A673 (cell line): ENCODE measurements around the gene ZNF775.

Experiments used
- EZH2 ChIP-seq: fragments of 200-600 bp; sonication (generic); IDR thresholded peaks from 2 replicates; pipeline ENCODE4 v1.6.1; 2017; ENCODE audit warnings: borderline replicate concordance, low read depth, mild to moderate bottlenecking, mixed read lengths, antibody characterized with exemption, low read length; ENCODE audit not compliant: poor library complexity, severe bottlenecking
- TF ChIP-seq, protein P1 (sequence below): fragments of 300-800, 200-600 bp; sonication (generic); conservative IDR thresholded peaks from 2 replicates; pipeline ENCODE4 v1.5.1; 2017; ENCODE audit warnings: low read depth, mild to moderate bottlenecking, antibody characterized with exemption, low read length, moderate library complexity, mixed read lengths

GRCh38 chr7:150330211-150330885 lies 48.8 kb upstream of the ZNF775 start:
- TF ChIP-seq, protein P1, sequence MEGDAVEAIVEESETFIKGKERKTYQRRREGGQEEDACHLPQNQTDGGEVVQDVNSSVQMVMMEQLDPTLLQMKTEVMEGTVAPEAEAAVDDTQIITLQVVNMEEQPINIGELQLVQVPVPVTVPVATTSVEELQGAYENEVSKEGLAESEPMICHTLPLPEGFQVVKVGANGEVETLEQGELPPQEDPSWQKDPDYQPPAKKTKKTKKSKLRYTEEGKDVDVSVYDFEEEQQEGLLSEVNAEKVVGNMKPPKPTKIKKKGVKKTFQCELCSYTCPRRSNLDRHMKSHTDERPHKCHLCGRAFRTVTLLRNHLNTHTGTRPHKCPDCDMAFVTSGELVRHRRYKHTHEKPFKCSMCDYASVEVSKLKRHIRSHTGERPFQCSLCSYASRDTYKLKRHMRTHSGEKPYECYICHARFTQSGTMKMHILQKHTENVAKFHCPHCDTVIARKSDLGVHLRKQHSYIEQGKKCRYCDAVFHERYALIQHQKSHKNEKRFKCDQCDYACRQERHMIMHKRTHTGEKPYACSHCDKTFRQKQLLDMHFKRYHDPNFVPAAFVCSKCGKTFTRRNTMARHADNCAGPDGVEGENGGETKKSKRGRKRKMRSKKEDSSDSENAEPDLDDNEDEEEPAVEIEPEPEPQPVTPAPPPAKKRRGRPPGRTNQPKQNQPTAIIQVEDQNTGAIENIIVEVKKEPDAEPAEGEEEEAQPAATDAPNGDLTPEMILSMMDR = no peak
- no peak for TF ChIP-seq EZH2
